ENCODE data around the gene ZDHHC15.

DNA sequence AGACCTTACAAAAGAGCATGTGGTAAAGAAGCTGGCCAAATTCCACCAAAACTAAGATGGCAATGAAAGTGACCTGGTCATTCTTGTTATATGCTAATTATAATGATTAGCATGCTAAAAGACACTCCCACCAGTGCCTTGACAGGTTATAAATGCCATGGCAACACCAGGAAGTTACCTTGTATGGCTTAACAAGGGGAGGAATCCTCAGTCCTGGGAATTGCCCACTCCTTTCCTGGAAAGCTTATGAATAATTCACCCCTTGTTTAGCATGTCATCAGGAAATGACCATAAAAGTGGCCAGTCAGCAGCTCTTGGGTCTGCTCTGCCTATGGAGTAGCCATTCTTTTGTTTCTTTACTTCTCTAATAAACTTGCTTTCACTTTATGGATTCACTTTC lies 161.0 kb downstream of the ZDHHC15 start:
- TF ChIP-seq CTCF (IDR thresholded peaks at IDR 0.05) (no peak), EZH2 (IDR thresholded peaks at IDR 0.05) (no peak), EZH2phosphoT487 (IDR thresholded peaks at IDR 0.05) (no peak)
